ENCODE data around the gene LZTR1.

DNA sequence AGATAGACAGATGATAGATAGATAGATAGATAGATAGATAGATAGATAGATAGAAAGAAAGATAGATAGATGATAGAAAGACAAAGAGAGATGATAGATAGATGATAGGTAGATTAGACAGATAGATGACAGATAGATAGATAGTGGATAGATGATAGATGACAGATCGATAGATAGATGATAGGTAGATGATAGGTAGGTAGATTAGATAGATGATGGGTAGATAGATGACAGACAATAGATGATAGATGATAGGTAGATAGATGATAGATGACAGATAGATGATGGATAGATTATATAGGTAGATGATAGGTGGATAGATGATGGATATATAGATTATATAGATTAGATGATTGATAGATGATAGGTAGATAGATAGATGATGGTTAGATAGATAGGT is 4.3 kb downstream of the LZTR1 start:
- TF ChIP-seq, protein P1, sequence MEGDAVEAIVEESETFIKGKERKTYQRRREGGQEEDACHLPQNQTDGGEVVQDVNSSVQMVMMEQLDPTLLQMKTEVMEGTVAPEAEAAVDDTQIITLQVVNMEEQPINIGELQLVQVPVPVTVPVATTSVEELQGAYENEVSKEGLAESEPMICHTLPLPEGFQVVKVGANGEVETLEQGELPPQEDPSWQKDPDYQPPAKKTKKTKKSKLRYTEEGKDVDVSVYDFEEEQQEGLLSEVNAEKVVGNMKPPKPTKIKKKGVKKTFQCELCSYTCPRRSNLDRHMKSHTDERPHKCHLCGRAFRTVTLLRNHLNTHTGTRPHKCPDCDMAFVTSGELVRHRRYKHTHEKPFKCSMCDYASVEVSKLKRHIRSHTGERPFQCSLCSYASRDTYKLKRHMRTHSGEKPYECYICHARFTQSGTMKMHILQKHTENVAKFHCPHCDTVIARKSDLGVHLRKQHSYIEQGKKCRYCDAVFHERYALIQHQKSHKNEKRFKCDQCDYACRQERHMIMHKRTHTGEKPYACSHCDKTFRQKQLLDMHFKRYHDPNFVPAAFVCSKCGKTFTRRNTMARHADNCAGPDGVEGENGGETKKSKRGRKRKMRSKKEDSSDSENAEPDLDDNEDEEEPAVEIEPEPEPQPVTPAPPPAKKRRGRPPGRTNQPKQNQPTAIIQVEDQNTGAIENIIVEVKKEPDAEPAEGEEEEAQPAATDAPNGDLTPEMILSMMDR (IDR thresholded peaks at IDR 0.05) = no peak
- TF ChIP-seq POLR2A (IDR thresholded peaks at IDR 0.05) = no peak
